Measurements from ENCODE around the gene ARID5B. TPM values are rescaled to one million over a fixed set of nuclear protein-coding genes. Genes with fewer than 3 reads are reported as not detected.

Gene ARID5B
- total RNA-seq, 2 donors from 2014 or later: 65.5 to 93.8 TPM

DNA sequence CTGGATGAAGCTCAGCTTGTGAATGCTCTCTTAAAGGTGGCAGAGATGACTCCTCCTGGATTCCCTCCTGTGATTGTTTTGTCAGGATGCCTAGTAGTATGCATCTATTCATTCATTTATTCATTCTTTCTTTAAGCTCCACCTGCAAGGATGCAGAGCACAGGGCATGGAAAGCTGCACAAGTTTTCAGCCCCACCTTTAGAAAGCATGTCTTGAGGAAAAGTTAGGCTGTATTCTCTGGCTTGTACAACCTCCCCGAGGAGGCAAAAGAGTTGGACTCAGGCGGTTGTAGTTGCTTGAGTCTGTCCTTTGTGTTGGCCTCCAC, 22.4 kb downstream of the ARID5B start:
- Mint-ChIP-seq H3K27ac (no peak overlapping the region), H3K4me3 (no peak overlapping the region), H3K27me3 (no peaks in the 10 kb centered on the region), H3K4me1 (no peaks in the 10 kb centered on the region), H3K9me3 (no peaks in the 10 kb centered on the region), H3K36me3 (ENCODE audit: low read depth) (peaks cover 83% of the 10 kb centered on the region)
- no peak for ATAC-seq (replicated peaks)

DNA sequence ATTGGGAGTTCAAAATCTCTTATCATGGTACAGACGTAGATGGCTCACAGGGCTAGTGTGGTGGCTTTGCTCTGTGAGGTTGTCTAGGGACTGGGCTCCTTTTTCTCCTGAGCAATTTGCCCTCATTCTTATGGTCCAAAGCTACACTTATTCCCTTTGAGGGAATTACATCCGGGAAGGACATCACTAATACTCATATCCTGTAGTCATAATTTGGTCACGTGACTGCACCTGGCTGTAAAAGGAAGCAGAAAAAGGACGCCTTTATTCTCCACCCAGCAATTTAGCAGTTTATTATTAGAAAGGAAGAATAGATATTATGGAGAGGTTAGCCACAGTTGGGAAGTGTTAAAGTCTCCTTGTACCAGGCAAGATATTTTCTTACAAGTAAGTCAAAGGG, 28.1 kb downstream of the ARID5B start:
- Mint-ChIP-seq H3K27ac (no peak overlapping the region), H3K4me1 (peaks cover 16% of the 10 kb centered on the region), H3K4me3 (no peak overlapping the region), H3K36me3 (ENCODE audit: low read depth) (peaks cover 78% of the 10 kb centered on the region), H3K27me3 (no peaks in the 10 kb centered on the region), H3K9me3 (peaks cover 4% of the 10 kb centered on the region)
- no peak for ATAC-seq (replicated peaks)

DNA sequence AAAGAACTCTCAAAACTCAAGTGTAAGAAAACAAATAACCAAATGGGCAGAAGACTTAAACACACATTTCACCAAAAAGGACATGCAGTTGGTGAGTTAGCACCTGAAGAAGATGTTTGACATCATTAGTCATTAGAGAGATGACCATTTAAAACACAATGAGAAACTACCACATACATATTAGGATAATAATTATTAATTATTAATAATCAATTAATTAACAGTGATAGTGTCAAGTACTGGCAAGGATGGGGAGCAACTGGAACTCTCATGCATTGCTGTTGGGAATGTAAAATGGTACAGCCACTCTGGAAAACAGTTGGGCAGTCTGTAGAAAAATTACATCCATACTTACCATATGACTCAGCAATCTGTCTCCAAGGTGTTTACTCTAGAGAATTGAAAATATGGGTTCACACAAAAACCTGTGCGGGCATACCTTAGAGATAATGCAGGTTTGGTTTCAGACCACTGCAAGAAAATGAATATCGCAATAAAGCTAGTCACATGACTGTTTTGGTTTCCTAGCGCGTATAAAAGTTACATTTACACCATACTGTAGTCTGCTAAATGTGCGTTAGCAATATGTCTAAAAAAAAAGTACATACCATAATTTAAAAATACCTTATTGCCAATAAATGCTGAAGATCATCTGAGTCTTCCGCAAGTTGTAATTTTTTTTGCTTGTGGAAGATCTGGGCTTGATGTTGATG, 30.3 kb downstream of the ARID5B start:
- no peak for ATAC-seq (replicated peaks)
- H3K36me3 Mint-ChIP-seq (ENCODE audit: low read depth): peaks cover 60% of the 10 kb centered on the region
- peaks cover 17% of the 10 kb centered on the region for H3K4me1 Mint-ChIP-seq
- H3K27ac Mint-ChIP-seq: no peak overlapping the region
- peaks cover 4% of the 10 kb centered on the region for H3K9me3 Mint-ChIP-seq
- H3K27me3 Mint-ChIP-seq: no peaks in the 10 kb centered on the region
- no peak overlapping the region for H3K4me3 Mint-ChIP-seq

DNA sequence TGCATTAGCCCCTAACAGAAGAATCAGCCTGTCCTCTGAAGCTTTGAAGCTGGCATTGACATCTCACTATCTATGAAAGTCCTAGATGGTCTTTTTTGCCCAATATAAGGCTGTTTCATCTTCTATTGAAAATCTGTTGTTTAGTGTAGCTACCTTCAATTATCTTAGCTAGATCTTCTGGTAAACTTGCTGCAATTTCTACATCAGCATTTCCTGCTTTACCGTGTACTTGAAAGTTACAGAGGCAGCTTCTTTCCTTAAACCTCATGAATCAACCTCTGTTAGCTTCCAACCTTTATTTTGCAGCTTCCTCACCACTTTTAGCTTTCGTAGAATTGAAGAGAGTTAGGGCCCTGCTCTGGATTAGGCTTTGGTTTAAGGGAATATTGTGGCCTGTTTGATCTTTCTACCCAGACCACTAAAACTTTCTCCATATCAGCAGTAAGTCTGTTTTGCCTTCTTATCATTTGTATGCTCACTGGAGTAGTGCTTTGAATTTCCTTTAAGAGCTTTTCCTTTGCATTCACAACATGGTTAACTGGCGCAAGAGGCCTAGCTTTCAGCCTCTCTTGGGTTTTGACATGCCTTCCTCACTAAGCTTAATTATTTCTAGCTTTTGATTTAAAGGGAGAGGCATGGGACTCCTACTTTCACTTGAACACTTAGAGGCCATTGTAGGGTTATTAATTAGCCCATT, 32.5 kb downstream of the ARID5B start:
- ATAC-seq (replicated peaks): no peak
- Mint-ChIP-seq H3K4me3 (peak overlapping the region; percentile 46), H3K4me1 (peaks cover 37% of the 10 kb centered on the region), H3K36me3 (ENCODE audit: low read depth) (peaks cover 62% of the 10 kb centered on the region), H3K27ac (peak overlapping the region; percentile 64), H3K27me3 (no peaks in the 10 kb centered on the region), H3K9me3 (peaks cover 4% of the 10 kb centered on the region)

DNA sequence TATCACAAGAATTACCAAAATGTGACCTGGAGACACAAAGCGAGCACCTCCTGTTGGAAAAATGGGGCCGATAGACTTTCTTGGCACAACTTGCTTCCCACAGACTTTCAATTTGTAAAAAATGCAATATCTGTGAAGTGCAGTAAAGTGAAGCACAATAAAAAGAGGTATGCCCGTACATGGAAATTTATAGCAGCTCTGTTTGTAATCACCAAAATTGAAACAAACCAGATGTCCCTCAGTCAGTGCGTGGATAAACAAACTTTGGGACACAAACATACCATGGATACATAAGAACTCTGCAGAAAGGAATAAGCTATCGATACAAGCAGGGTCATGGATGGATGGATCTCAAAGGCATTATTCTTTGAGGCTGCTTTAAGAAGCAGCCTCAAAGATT, 33.6 kb downstream of the ARID5B start:
- Mint-ChIP-seq H3K27me3 (no peaks in the 10 kb centered on the region), H3K36me3 (ENCODE audit: low read depth) (peaks cover 62% of the 10 kb centered on the region), H3K4me3 (no peak overlapping the region), H3K27ac (no peak overlapping the region), H3K4me1 (peaks cover 39% of the 10 kb centered on the region), H3K9me3 (peaks cover 4% of the 10 kb centered on the region)
- ATAC-seq (replicated peaks): no peak

DNA sequence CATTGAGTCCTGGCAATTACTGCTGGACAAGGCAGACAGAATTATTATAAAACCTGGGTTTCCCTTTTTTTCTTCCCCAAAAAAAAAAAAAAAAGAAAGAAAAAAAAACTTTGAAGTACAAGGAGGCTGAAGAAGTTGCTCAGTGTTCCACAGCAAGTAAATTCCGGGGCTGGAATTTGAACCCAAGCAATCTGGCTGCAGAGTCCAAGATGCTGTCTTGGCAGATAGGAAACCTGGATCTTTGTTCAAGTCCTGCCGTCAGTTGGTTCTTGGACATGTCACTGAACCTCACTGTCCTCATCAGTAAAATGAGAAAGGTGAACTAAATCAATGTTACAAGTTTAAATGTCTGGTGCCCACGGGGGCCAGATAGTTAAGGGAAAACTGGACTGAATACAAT, 35.3 kb downstream of the ARID5B start:
- peaks cover 4% of the 10 kb centered on the region for H3K9me3 Mint-ChIP-seq
- no peak for ATAC-seq (replicated peaks)
- H3K27me3 Mint-ChIP-seq: no peaks in the 10 kb centered on the region
- H3K27ac Mint-ChIP-seq: peak overlapping the region; percentile 96
- H3K4me1 Mint-ChIP-seq: peaks cover 52% of the 10 kb centered on the region
- H3K4me3 Mint-ChIP-seq: peak overlapping the region; percentile 80
- peaks cover 64% of the 10 kb centered on the region for H3K36me3 Mint-ChIP-seq (ENCODE audit: low read depth)

DNA sequence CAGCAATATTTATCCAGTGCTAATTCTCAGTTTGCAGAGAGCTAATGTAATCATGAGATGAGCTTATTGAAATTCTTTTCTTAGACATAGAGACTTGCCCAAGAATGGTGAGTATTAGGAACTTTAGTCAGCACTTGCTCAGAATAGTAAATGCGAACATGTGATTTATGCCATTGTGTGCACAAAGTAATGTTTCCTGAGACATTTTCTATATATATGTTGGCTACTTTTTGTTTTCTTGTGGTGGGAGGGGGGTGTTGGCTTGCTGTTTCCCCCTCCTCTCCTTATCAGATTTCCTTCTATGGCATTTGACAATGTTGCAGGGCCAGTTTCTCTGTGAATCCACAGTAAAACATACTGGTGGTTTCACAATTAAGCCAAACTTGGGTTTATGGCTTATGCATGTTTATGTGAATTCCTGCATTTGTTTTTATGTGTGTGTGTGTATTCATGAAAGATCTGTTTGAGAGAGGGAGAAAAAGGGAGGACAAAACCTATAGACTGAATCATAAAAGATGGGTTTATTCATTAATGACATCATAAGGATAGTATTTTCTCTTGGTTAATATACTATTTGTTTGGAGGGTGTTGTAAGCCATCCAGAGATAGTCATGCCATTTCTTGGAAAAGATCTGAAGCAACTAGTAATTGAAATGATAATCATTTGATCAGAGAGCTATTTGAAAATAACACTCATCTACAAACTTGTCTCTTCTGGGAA, 36.3 kb downstream of the ARID5B start:
- Mint-ChIP-seq H3K9me3 (peaks cover 4% of the 10 kb centered on the region), H3K27me3 (no peaks in the 10 kb centered on the region), H3K36me3 (ENCODE audit: low read depth) (peaks cover 68% of the 10 kb centered on the region), H3K4me3 (peak overlapping the region; percentile 80), H3K27ac (peak overlapping the region; percentile 96), H3K4me1 (peaks cover 53% of the 10 kb centered on the region)
- peak; percentile 71 for ATAC-seq (replicated peaks)

DNA sequence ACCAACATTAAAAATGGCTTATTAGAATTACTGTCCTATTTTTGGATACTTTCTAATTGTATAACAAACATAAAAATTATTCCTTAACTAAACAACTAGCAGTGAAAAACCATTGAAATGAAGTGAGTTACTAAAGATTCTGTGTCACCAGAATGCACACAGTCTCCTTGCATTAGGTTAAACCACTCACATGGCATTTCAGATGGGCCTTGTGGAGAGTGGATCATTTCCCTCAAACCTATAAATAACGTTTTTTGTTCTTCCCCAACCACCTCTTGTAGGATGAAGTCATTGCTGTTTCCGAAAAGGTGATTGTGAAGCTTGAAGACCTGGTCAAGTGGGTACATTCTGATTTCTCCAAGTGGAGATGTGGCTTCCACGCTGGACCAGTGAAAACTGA, 38.4 kb downstream of the ARID5B start:
- Mint-ChIP-seq H3K9me3 (no peaks in the 10 kb centered on the region), H3K4me3 (peak overlapping the region; percentile 80), H3K27ac (peak overlapping the region; percentile 96), H3K36me3 (ENCODE audit: low read depth) (peaks cover 74% of the 10 kb centered on the region), H3K4me1 (peaks cover 53% of the 10 kb centered on the region), H3K27me3 (no peaks in the 10 kb centered on the region)
- ATAC-seq (replicated peaks): peak; percentile 18

DNA sequence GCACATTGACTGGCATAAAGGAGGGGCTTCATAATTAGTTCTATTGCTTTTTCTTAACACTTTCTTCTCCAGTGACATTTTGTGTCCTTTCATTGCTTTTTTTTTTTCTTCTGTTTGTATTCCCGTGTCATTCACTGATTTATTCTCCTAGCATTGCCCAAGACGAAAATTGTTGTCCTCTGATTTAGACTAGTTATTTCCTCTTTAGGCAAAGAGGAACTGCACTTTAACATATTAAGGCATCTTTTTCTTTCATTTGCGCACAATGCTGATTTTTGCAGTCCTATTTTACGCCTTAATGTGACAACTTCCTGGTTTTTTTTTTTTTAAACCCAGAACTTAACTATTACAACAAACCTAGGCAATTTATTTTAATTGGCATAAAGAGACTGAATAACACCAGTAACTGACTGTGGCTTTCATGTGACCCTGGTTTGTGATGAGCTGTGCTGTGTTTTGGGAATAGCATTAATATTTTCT, 39.7 kb downstream of the ARID5B start:
- peak overlapping the region; percentile 80 for H3K4me3 Mint-ChIP-seq
- H3K4me1 Mint-ChIP-seq: peaks cover 55% of the 10 kb centered on the region
- peaks cover 85% of the 10 kb centered on the region for H3K36me3 Mint-ChIP-seq (ENCODE audit: low read depth)
- peak overlapping the region; percentile 96 for H3K27ac Mint-ChIP-seq
- ATAC-seq (replicated peaks): no peak
- no peaks in the 10 kb centered on the region for H3K9me3 Mint-ChIP-seq
- H3K27me3 Mint-ChIP-seq: no peaks in the 10 kb centered on the region

DNA sequence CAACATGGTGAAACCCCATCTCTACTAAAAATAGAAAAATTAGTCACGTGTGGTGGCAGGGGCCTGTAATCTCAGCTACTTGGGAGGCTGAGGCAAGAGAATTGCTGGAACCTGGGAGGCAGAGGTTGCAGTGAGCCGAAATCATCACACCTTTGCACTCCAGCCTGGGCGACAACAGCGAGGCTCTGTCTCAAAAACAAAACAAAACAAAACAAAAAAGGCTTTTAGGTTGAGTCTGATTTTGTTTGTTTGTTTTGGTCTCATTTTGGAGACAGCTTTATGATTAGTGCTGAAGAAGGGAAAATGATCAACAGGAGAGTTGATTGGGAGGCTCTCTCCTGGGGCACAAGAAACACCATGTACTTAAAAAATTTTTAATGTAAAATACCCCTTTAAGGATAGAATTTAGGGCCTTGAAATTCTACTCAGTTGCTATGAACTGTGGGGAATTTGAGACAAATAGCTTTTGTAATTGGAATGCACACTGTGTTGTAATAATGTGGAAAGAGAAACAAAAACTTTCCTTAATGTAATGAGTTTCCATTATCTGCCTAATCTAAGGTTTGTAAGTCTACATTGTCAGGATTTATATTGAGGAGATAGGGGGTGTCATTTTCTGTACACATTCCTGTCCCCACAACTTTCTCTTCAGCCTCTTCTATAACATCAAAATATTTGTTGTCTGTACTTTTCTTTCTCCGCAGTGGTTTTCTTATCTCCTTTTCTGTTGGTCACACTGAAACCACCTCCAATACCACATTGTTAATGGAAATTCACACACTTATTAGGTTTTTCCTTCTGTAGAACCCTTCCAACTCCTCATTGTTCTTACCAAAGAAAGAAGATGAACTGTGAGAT, 41.3 kb downstream of the ARID5B start:
- peaks cover 98% of the 10 kb centered on the region for H3K36me3 Mint-ChIP-seq (ENCODE audit: low read depth)
- peaks cover 46% of the 10 kb centered on the region for H3K4me1 Mint-ChIP-seq
- peak overlapping the region; percentile 96 for H3K27ac Mint-ChIP-seq
- H3K27me3 Mint-ChIP-seq: no peaks in the 10 kb centered on the region
- no peak for ATAC-seq (replicated peaks)
- peak overlapping the region; percentile 80 for H3K4me3 Mint-ChIP-seq
- no peaks in the 10 kb centered on the region for H3K9me3 Mint-ChIP-seq

DNA sequence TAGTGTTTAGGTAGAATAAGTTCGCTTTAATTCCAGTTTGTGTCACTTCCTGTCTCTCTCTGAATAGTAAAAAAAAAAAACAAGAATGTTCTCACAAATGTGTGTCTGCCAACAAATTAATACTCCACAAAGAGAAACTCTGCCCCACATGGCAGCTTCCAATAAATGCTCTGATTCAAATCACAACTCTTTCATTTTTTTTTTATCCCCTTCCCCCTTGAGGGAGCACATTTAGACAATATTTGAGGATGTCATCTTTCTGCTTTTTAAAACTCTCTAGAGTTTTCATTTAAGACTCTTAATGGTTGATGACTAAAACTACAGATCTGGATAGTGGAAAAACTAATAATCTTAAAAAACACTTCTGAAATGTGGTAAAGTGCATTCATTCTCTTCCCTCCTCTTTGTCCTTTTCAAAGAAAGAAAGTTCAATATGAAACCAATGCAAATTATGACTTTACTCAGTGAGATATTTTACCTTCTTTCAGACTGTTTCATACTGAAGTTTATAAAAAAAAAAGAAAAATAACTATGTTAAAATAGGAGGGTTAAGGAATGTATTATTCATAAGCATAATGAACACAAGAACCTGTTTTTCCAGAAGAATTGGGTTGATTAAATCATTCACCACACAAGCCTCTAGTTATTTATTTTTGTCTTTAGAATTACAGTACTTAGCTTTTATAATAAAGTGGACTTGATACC, 42.3 kb downstream of the ARID5B start:
- no peaks in the 10 kb centered on the region for H3K9me3 Mint-ChIP-seq
- ATAC-seq (replicated peaks): peak; percentile 78
- H3K4me3 Mint-ChIP-seq: peak overlapping the region; percentile 80
- no peaks in the 10 kb centered on the region for H3K27me3 Mint-ChIP-seq
- H3K27ac Mint-ChIP-seq: peak overlapping the region; percentile 96
- H3K4me1 Mint-ChIP-seq: peaks cover 36% of the 10 kb centered on the region
- H3K36me3 Mint-ChIP-seq (ENCODE audit: low read depth): peaks cover 98% of the 10 kb centered on the region

DNA sequence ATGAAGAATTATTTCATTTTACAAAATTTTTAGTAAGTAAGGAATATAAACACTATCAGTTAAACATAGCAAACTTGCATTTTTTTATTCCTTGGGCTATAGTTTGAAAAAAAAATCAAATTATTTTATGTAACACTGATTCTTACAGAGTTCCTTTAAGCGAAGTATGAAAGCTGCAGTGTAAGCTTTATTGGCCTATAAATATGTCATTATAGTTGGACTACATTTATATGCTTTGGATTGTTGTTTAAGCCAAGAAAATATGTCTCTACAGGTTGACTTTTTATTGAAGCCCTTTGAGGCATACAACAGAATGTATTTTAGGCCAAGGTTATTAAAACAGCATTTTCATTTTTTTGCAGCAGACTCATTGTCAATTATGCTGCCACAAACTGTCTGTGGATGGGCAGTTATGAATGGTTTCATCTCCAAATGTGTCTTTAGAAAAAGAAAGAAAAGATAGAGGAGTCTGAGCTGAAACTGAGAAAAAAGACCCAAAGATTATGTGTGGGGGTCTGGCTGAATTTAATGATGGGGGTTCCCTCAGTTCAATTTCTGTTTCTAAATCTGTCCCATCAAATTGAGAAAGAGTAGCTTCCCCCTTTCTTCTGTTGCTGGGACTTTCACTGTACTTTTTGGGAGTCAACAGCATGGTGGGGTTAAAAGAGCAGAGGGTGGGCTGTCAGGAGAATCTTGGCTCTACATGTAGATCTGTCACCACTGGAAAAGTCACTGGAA, 43.1 kb downstream of the ARID5B start:
- Mint-ChIP-seq H3K9me3 (no peaks in the 10 kb centered on the region), H3K27ac (peak overlapping the region; percentile 96), H3K4me1 (peaks cover 30% of the 10 kb centered on the region), H3K27me3 (no peaks in the 10 kb centered on the region), H3K36me3 (ENCODE audit: low read depth) (peaks cover 98% of the 10 kb centered on the region), H3K4me3 (peak overlapping the region; percentile 80)
- ATAC-seq (replicated peaks): no peak

DNA sequence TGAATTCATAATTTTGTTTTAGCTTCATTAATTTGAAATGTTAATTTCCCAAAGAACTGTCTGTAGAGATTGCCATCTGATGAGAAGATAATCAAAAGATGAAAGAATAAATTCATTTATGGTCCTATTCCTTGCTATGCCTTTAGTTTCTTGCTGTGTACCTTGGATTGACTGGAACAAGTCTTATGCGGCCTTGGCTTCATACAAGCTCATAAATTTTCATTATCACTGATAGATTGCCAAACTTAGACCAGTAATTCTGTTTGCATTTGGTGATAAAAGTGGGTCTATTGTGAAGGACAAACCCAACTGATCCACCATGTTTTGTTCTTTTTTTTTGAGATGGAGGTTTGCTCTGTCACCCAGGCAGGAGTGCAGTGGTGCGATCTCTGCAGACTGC, 48.2 kb downstream of the ARID5B start:
- no peak for ATAC-seq (replicated peaks)
- Mint-ChIP-seq H3K4me3 (no peak overlapping the region), H3K27me3 (no peaks in the 10 kb centered on the region), H3K36me3 (ENCODE audit: low read depth) (peaks cover 95% of the 10 kb centered on the region), H3K27ac (no peak overlapping the region), H3K9me3 (no peaks in the 10 kb centered on the region), H3K4me1 (peaks cover 14% of the 10 kb centered on the region)
